ENCODE data around the gene SPOCK1. TPM values are rescaled to one million over a fixed set of nuclear protein-coding genes. Genes with fewer than 3 reads are reported as not detected.
A peak's percentile ranks its signal among the peaks of the same experiment; 100 is the strongest.

The SPOCK1 gene
- total and polyA plus RNA-seq, 12 donors: 13.7 to 70.3 (median 28.6) TPM

DNA sequence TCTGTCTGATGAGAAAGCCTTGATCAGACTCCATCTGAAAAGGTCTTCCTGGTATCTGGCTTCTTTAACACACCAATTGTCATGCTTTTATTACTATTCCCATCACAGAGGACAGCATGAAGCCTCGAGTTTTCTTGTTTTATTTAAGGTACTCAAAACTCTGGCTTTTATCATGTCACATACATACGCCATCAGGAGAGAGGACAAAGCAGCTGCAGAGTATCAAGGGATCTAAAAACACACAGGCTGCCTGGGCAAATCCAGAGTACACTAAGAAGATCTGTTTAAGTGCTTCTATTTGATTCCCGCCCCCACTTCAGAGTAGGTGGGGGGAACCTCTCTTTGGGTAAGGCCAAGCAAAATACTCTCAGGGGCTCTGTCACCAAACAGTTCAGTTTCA is 277.2 kb downstream of the SPOCK1 start:
- intact Hi-C loops (cut with DNase I): loop anchor here in 4 of 10 donors (2.0 to 5.0 kb wide), 3 partner anchors 419 to 421 kb away; no protein-coding TSS in a partner anchor
- TF ChIP-seq, protein P1, sequence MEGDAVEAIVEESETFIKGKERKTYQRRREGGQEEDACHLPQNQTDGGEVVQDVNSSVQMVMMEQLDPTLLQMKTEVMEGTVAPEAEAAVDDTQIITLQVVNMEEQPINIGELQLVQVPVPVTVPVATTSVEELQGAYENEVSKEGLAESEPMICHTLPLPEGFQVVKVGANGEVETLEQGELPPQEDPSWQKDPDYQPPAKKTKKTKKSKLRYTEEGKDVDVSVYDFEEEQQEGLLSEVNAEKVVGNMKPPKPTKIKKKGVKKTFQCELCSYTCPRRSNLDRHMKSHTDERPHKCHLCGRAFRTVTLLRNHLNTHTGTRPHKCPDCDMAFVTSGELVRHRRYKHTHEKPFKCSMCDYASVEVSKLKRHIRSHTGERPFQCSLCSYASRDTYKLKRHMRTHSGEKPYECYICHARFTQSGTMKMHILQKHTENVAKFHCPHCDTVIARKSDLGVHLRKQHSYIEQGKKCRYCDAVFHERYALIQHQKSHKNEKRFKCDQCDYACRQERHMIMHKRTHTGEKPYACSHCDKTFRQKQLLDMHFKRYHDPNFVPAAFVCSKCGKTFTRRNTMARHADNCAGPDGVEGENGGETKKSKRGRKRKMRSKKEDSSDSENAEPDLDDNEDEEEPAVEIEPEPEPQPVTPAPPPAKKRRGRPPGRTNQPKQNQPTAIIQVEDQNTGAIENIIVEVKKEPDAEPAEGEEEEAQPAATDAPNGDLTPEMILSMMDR (IDR thresholded peaks at IDR 0.05): no peak
- 52 to 63% methylated on average over 3 of the region's 3 CpGs for WGBS, 2 donors
- Histone ChIP-seq H3K9me3 (no peaks in the 10 kb centered on the region), H3K4me3 (no peak overlapping the region), H3K27me3 (no peaks in the 10 kb centered on the region), H3K27ac (no peak overlapping the region), H3K36me3 (no peaks in the 10 kb centered on the region), H3K4me1 (peaks cover 0 to 16% (median 0%) of the 10 kb centered on the region in 9 donors)
- ATAC-seq (no peak), DNase-seq (no peak)

DNA sequence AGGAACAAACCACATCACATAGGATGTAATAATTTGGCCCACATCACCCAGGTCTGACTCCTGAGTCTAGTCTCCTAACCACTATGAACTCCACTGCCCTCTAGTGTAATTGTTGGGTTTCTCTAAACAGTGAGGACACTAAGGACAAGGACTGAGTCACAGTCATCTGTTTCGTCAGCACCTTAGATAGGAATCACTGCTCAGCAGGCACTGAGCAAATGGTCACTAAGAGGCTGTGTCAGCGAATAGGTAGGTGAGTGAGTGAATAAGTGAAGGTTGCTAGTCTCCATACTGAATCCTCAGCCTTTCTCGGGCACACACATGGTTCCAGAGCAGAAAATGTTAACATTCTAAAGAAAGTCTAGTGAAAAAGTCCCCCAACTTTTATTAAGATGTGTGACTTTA is 278.6 kb downstream of the SPOCK1 start:
- TF ChIP-seq, protein P1 (IDR thresholded peaks at IDR 0.05): peak in 8 of 9 donors; percentile 12 to 64 (median 52)
- no peak overlapping the region for H3K27ac ChIP-seq
- WGBS, 2 donors: 56 to 71% methylated on average over 3 of the region's 3 CpGs

DNA sequence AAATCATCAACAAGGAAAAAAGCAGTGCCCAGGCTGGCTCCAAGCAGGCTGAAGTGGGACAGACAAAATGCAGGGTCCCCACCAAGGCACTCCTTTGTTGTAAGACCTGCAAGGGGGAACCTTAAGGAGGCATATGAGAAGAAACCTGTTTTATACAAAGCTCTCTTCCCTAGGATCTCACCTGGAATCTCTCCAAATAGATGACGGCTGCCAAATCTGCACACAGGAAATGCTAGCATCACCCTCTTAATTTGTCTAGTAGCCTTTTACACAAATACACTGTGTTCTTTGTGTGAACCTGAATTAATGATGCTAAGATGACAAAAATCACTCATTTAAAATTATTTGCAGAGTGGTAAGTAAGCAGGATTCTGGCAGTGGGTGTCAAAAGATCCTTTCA is 280.2 kb downstream of the SPOCK1 start:
- no peak for DNase-seq
- intact Hi-C loops (cut with DNase I): loop anchor here in 3 of 10 donors (5.0 to 10.0 kb wide), 3 partner anchors 144 to 414 kb away; no protein-coding TSS in a partner anchor
- H3K4me3 ChIP-seq: no peak overlapping the region

More for the DNA sequence above, 278.6 kb downstream of the SPOCK1 start:
- peak in 6 of 8 donors; percentile 46 to 90 (median 66) for ATAC-seq
- DNase-seq: no peak
- H3K4me1 ChIP-seq: peaks cover 0 to 16% (median 0%) of the 10 kb centered on the region in 9 donors
- H3K36me3 ChIP-seq: no peaks in the 10 kb centered on the region
- intact Hi-C loops (cut with DNase I): loop anchor here in 4 of 10 donors (2.0 to 5.0 kb wide), 3 partner anchors 418 to 420 kb away; no protein-coding TSS in a partner anchor
- H3K27me3 ChIP-seq: no peaks in the 10 kb centered on the region
- no peaks in the 10 kb centered on the region for H3K9me3 ChIP-seq
- H3K4me3 ChIP-seq: no peak overlapping the region

DNA sequence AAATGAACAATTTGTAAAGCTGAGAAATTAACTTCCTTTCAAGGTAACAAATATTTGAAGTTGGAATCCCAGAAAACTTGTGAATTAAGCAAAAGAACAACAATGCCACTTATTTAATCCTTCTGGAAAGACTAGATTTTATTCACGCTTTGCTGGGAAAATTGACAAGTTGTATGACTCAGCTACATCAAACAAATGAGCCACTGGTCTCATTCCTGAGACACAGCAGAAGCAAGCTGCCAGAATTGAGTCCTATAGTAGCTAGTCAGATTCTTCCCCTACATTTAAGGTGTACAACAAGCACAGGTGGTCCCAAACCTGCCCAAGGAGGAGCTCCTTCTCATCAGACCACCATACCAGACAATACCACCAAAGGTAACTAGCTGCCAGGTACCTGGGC is 280.7 kb downstream of the SPOCK1 start:
- H3K27me3 ChIP-seq: no peaks in the 10 kb centered on the region
- peaks cover 0 to 16% (median 0%) of the 10 kb centered on the region in 9 donors for H3K4me1 ChIP-seq
- no peak overlapping the region for H3K27ac ChIP-seq
- H3K9me3 ChIP-seq: no peaks in the 10 kb centered on the region
- DNase-seq (no peak), ATAC-seq (no peak)
- intact Hi-C loops (cut with DNase I): loop anchor here in 3 of 10 donors (5.0 to 10.0 kb wide), 3 partner anchors 144 to 414 kb away; no protein-coding TSS in a partner anchor
- 0% methylated on average over 1 of the region's 1 CpG for WGBS, 2 donors
- TF ChIP-seq, protein P1 (IDR thresholded peaks at IDR 0.05): no peak
- H3K36me3 ChIP-seq: no peaks in the 10 kb centered on the region
- H3K4me3 ChIP-seq: no peak overlapping the region

More for the DNA sequence above, 280.2 kb downstream of the SPOCK1 start:
- peaks cover 0 to 16% (median 0%) of the 10 kb centered on the region in 9 donors for H3K4me1 ChIP-seq
- H3K27ac ChIP-seq: no peak overlapping the region
- 27 to 39% methylated on average over 1 of the region's 1 CpG for WGBS, 2 donors
- H3K27me3 ChIP-seq: no peaks in the 10 kb centered on the region
- ATAC-seq: no peak
- TF ChIP-seq, protein P1 (IDR thresholded peaks at IDR 0.05): no peak
- H3K9me3 ChIP-seq: no peaks in the 10 kb centered on the region
- H3K36me3 ChIP-seq: no peaks in the 10 kb centered on the region
